GM19438 (cell line): ENCODE results near the gene AP1S3.
"Not testable (repeated sequence)": the region's sequence is repeated elsewhere in the genome, so short reads cannot be mapped to it uniquely, and the experiment has no call there.

Source experiments
- ATAC-seq: cut with Tn5 transposase; IDR thresholded peaks from one replicate; pipeline ENCODE4 v1.9.1; 2021; ENCODE audit warnings: low read depth; ENCODE audit not compliant: unreplicated experiment

The AP1S3 gene

GRCh38 chr2:223854741-223855140 lies 17.4 kb upstream of the AP1S3 start:
- peak; percentile 50 for ATAC-seq

GRCh38 chr2:223853425-223853837 lies 16.0 kb upstream of the AP1S3 start:
- ATAC-seq = no peak

- ATAC-seq = no peak
Observed at GRCh38 chr2:223852281-223852795, 15.0 kb upstream of the AP1S3 start.

GRCh38 chr2:223847410-223847809 lies 10.0 kb upstream of the AP1S3 start:
- ATAC-seq = no peak

- no peak for ATAC-seq
Observed at GRCh38 chr2:223846515-223846914, 9.1 kb upstream of the AP1S3 start.

GRCh38 chr2:223841436-223842190 lies 4.2 kb upstream of the AP1S3 start:
- ATAC-seq = no peak

- peak; percentile 49 for ATAC-seq
Observed at GRCh38 chr2:223835701-223836532, 1.5 kb downstream of the AP1S3 start.

GRCh38 chr2:223834431-223834830 lies 3.0 kb downstream of the AP1S3 start:
- ATAC-seq = no peak

- no peak for ATAC-seq
Observed at GRCh38 chr2:223832241-223832903, 5.0 kb downstream of the AP1S3 start.

GRCh38 chr2:223829128-223829527 lies 8.3 kb downstream of the AP1S3 start:
- ATAC-seq = no peak

- ATAC-seq = no peak
Observed at GRCh38 chr2:223828314-223828713, 9.1 kb downstream of the AP1S3 start.

GRCh38 chr2:223826995-223827394 lies 10.4 kb downstream of the AP1S3 start:
- ATAC-seq = no peak

- no peak for ATAC-seq
Observed at GRCh38 chr2:223824301-223824700, 13.1 kb downstream of the AP1S3 start.

- ATAC-seq = no peak
Observed at GRCh38 chr2:223822818-223823217, 14.6 kb downstream of the AP1S3 start.

GRCh38 chr2:223820549-223820948 lies 16.8 kb downstream of the AP1S3 start:
- no peak for ATAC-seq

- ATAC-seq = no peak
Observed at GRCh38 chr2:223819891-223820290, 17.5 kb downstream of the AP1S3 start.

GRCh38 chr2:223815884-223816570 lies 21.4 kb downstream of the AP1S3 start:
- no peak for ATAC-seq

- ATAC-seq = no peak
Observed at GRCh38 chr2:223815186-223815883, 22.0 kb downstream of the AP1S3 start.

GRCh38 chr2:223814764-223815163 lies 22.6 kb downstream of the AP1S3 start:
- not testable (repeated sequence) for ATAC-seq

- ATAC-seq = no peak
Observed at GRCh38 chr2:223813329-223813728, 24.1 kb downstream of the AP1S3 start.
